Keratinocyte (primary cell): ENCODE measurements around the gene GPC1. TPM values are rescaled to one million over a fixed set of nuclear protein-coding genes. Genes with fewer than 3 reads are reported as not detected.

Source experiments
- DNase-seq: peaks from one replicate; pipeline ENCODE4 v3.0.0-alpha.2; 2011; ENCODE audit warnings: low read depth, missing footprints, low spot score
- FAIRE-seq: peaks from 2 replicates; lab custom pipeline; 2011; peaks lifted over from hg19 to GRCh38; lab: Jason Lieb, UNC
- H2AFZ ChIP-seq: 2 replicates; pipeline ENCODE4 v1.6.0; 2012; ENCODE audit warnings: low read length, control low read depth, inconsistent platforms; ENCODE audit not compliant: control insufficient read depth
- H3K27ac ChIP-seq: 2 replicates; pipeline ENCODE4 v1.5.1; 2011; ENCODE audit warnings: low read length; ENCODE audit not compliant: control insufficient read depth, insufficient read depth
- H3K27me3 ChIP-seq: 3 replicates; pipeline ENCODE4 v1.6.0; 2011; ENCODE audit warnings: low read length; ENCODE audit not compliant: control insufficient read depth, insufficient read depth; ENCODE audit errors: extremely low read depth
- H3K36me3 ChIP-seq, 2 experiments: 2 replicates in 1 of 2; 3 replicates in 1 of 2; pipeline ENCODE4 v1.5.1; 2011; ENCODE audit warnings: low read length in 2 of 2, mild to moderate bottlenecking in 1 of 2; ENCODE audit not compliant: control insufficient read depth in 2 of 2, insufficient read depth in 2 of 2; ENCODE audit errors: extremely low read depth in 1 of 2
- H3K4me1 ChIP-seq: 3 replicates; pipeline ENCODE4 v1.5.1; 2011; ENCODE audit warnings: low read length; ENCODE audit not compliant: control insufficient read depth, insufficient read depth; ENCODE audit errors: extremely low read depth
- H3K4me2 ChIP-seq: 3 replicates; pipeline ENCODE4 v1.6.0; 2011; ENCODE audit warnings: low read depth, low read length; ENCODE audit not compliant: control insufficient read depth, insufficient read depth; ENCODE audit errors: extremely low read depth
- H3K4me3 ChIP-seq, 3 experiments: fragments of 200-600 bp in 1 of 3; sonication (generic) in 1 of 3; 2 replicates in 2 of 3; 3 replicates in 1 of 3; pipeline ENCODE4 v1.5.1; 2011 to 2016; ENCODE audit warnings: low read length in 3 of 3, mild to moderate bottlenecking in 3 of 3, control low read depth in 2 of 3, inconsistent platforms in 1 of 3, low read depth in 1 of 3, mixed read lengths in 1 of 3, mixed run types in 1 of 3, moderate library complexity in 1 of 3; ENCODE audit not compliant: control insufficient read depth in 2 of 3, insufficient read depth in 2 of 3; ENCODE audit errors: extremely low read depth in 1 of 3
- H3K79me2 ChIP-seq: 2 replicates; pipeline ENCODE4 v1.6.0; 2012; ENCODE audit warnings: low read length; ENCODE audit not compliant: control insufficient read depth, insufficient read depth
- H3K9ac ChIP-seq: 3 replicates; pipeline ENCODE4 v1.6.0; 2011; ENCODE audit warnings: low read length; ENCODE audit not compliant: control insufficient read depth, insufficient read depth; ENCODE audit errors: extremely low read depth
- H3K9me1 ChIP-seq: 3 replicates; pipeline ENCODE4 v1.6.0; 2011; ENCODE audit warnings: low read length; ENCODE audit not compliant: control insufficient read depth, insufficient read depth; ENCODE audit errors: extremely low read depth
- H3K9me3 ChIP-seq: 2 replicates; pipeline ENCODE4 v1.5.1; 2012; ENCODE audit warnings: low read depth, low read length; ENCODE audit not compliant: control insufficient read depth
- H4K20me1 ChIP-seq: 3 replicates; pipeline ENCODE4 v1.6.0; 2011; ENCODE audit warnings: low read length; ENCODE audit not compliant: control insufficient read depth, insufficient read depth; ENCODE audit errors: extremely low read depth
- EZH2 ChIP-seq: IDR thresholded peaks from one replicate; pipeline ENCODE4 v1.6.1; 2012; ENCODE audit warnings: inconsistent platforms, mild to moderate bottlenecking, low read length, moderate library complexity
- dilution Hi-C: fragments of 300-500 bp; cut with MboI; formaldehyde crosslinking; loops from one replicate; pipeline ENCODE4 v1.7.0; 2020; ENCODE audit warnings: low sequenced_read_pairs; ENCODE audit not compliant: extremely low pct_ligation_motif_present
- polyA plus RNA-seq, 5 experiments: library from polyadenylated mRNA; depleted of rRNA in 3 of 5; stranded (reverse) in 3 of 5; stranded (forward) in 1 of 5; unstranded in 1 of 5; fragments of >200 nt; gene quantifications; 1 replicate in 1 of 5; 2 replicates in 3 of 5; 3 replicates in 1 of 5; pipeline versions ENCODE4 v1.2.1 to v1.2.3, GENCODE V29; 2011 to 2012; ENCODE audit warnings: missing spikeins in 2 of 5, low read depth in 1 of 5, low replicate concordance in 1 of 5
- TF ChIP-seq, protein P1 (sequence below), 3 experiments: IDR thresholded peaks in 1 of 3; conservative IDR thresholded peaks in 1 of 3; optimal IDR thresholded peaks in 1 of 3; 2 replicates in 2 of 3; 3 replicates in 1 of 3; pipeline versions ENCODE3 to v1.5.1; 2011; ENCODE audit warnings: low read length in 3 of 3, mild to moderate bottlenecking in 3 of 3, moderate library complexity in 2 of 3, control low read depth in 1 of 3, inconsistent platforms in 1 of 3; ENCODE audit not compliant: insufficient read depth in 2 of 3; ENCODE audit errors: extremely low read depth in 1 of 3

The GPC1 gene
- polyA plus RNA-seq, 1 donor (not counting 4 experiments of a cell fraction or from before 2014, with no cell fraction given), result 46.6 TPM

DNA sequence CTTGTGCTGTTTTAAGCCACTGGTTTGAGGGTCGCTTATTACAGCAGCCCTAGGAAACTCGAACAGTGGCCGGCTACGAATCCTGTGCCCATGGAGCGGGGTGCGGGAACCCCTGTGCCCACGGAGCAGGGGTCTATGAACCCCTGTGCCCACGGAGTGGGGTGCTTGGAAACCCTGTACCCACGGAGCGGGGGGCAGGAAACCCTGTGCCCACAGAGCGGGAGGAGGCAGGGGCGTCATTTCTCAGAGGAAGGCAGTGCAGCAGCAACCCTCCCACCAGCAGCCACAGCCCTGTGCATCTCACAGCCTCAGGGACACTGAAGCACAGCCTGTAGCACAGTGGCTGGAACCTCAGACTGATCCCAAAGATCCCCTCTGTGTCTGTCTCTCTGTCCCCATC lies 34.2 kb upstream of the GPC1 start:
- Histone ChIP-seq H3K4me2 (no peak overlapping the region), H3K9me3 (no peaks in the 10 kb centered on the region), H3K4me1 (peaks cover 8% of the 10 kb centered on the region), H3K27me3 (peaks cover 27% of the 10 kb centered on the region), H2AFZ (no peak overlapping the region), H3K36me3 (no peaks in the 10 kb centered on the region), H3K4me3 (no peak overlapping the region), H3K9ac (no peak overlapping the region), H3K79me2 (no peaks in the 10 kb centered on the region), H4K20me1 (no peaks in the 10 kb centered on the region), H3K27ac (no peak overlapping the region), H3K9me1 (no peaks in the 10 kb centered on the region)
- FAIRE-seq, result no peak
- dilution Hi-C loops, result no loop called here
- DNase-seq, result no peak
- TF ChIP-seq, protein P1, sequence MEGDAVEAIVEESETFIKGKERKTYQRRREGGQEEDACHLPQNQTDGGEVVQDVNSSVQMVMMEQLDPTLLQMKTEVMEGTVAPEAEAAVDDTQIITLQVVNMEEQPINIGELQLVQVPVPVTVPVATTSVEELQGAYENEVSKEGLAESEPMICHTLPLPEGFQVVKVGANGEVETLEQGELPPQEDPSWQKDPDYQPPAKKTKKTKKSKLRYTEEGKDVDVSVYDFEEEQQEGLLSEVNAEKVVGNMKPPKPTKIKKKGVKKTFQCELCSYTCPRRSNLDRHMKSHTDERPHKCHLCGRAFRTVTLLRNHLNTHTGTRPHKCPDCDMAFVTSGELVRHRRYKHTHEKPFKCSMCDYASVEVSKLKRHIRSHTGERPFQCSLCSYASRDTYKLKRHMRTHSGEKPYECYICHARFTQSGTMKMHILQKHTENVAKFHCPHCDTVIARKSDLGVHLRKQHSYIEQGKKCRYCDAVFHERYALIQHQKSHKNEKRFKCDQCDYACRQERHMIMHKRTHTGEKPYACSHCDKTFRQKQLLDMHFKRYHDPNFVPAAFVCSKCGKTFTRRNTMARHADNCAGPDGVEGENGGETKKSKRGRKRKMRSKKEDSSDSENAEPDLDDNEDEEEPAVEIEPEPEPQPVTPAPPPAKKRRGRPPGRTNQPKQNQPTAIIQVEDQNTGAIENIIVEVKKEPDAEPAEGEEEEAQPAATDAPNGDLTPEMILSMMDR (optimal IDR thresholded peaks at IDR 0.05 in 1 of 3, IDR thresholded peaks at IDR 0.05 in 1 of 3, conservative IDR thresholded peaks at IDR 0.05 in 1 of 3; ENCODE audit: extremely low read depth in 1 of 3, insufficient read depth in 2 of 3, low read length in 3 of 3), result no peak
- TF ChIP-seq EZH2, result no peak

DNA sequence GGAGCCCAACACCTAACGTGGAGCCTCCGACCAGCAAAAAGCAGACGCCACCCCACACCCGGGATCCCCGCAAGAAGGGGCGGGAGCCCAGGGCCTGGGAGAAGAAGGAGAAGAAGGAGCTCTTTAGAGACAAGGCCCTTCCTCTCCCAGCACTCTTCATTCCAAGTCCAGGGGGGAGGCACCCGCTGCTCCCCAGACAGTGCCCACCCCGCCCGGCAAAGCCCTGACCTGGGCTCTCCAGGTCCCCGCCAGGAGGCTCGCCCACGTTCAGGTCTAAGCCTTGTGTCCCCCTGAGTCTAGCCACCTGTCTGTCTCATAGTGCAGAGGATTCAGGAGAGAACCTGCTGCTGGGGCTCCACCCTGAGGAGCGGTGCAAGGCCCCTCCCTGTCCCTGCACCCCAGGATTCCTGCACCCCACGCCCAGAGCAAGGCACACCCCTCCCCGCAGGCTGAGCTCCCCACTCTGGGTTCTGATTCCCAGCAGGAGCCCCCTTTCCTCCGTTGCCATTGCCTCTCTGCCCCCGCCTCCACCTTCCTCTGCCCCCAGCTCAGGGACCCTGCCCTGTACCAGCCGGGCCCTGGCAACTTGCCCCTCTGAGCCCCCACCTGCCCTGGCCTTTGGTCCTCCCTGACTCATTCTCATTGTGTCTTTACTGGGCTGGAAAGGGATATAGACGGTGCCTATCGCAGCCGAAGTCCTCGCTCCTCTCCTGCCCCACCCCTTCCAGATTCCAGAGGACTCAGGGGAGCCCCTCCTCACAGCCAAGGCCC lies 33.5 kb upstream of the GPC1 start:
- Histone ChIP-seq H3K36me3 (no peaks in the 10 kb centered on the region), H3K4me2 (no peak overlapping the region), H3K4me3 (no peak overlapping the region), H3K9me3 (no peaks in the 10 kb centered on the region), H3K27me3 (peaks cover 27% of the 10 kb centered on the region), H3K79me2 (no peaks in the 10 kb centered on the region), H3K27ac (no peak overlapping the region), H2AFZ (no peak overlapping the region), H3K4me1 (peaks cover 8% of the 10 kb centered on the region), H3K9ac (no peak overlapping the region), H3K9me1 (no peaks in the 10 kb centered on the region), H4K20me1 (no peaks in the 10 kb centered on the region)
- DNase-seq, result no peak
- TF ChIP-seq, protein P1 (optimal IDR thresholded peaks at IDR 0.05 in 1 of 3, IDR thresholded peaks at IDR 0.05 in 1 of 3, conservative IDR thresholded peaks at IDR 0.05 in 1 of 3; ENCODE audit: extremely low read depth in 1 of 3, insufficient read depth in 2 of 3, low read length in 3 of 3), result no peak
- TF ChIP-seq EZH2, result no peak
- dilution Hi-C loops, result no loop called here
- no peak for FAIRE-seq
